Measurements from ENCODE around the gene NEB. TPM values are rescaled to one million over a fixed set of nuclear protein-coding genes. Genes with fewer than 3 reads are reported as not detected.
"Not testable (repeated sequence)": the region's sequence is repeated elsewhere in the genome, so short reads cannot be mapped to it uniquely, and the experiment has no call there.

The NEB gene
- total RNA-seq, 1 donor from 2014 or later, result 1.7 TPM

GRCh38 chr2:151610310-151610709, 124.0 kb downstream of the NEB start:
- no peak for ATAC-seq

GRCh38 chr2:151609705-151610104, 124.6 kb downstream of the NEB start:
- no peak for ATAC-seq

- not testable (repeated sequence) for ATAC-seq
Measured at GRCh38 chr2:151607459-151608424, 126.5 kb downstream of the NEB start.

- not testable (repeated sequence) for ATAC-seq
Measured at GRCh38 chr2:151603530-151603929, 130.7 kb downstream of the NEB start.

GRCh38 chr2:151602402-151602801, 131.9 kb downstream of the NEB start:
- ATAC-seq, result not testable (repeated sequence)

- ATAC-seq, result peak; percentile 47
Measured at GRCh38 chr2:151601803-151602202, 132.5 kb downstream of the NEB start.

- not testable (repeated sequence) for ATAC-seq
Measured at GRCh38 chr2:151596903-151597608, 137.2 kb downstream of the NEB start.

GRCh38 chr2:151591908-151592255, 142.4 kb downstream of the NEB start:
- not testable (repeated sequence) for ATAC-seq

GRCh38 chr2:151591250-151591907, 142.9 kb downstream of the NEB start:
- peak; percentile 62 for ATAC-seq

- ATAC-seq, result not testable (repeated sequence)
Measured at GRCh38 chr2:151581300-151581699, 153.0 kb downstream of the NEB start.

- peak; percentile 52 for ATAC-seq
Measured at GRCh38 chr2:151580697-151581096, 153.6 kb downstream of the NEB start.

- ATAC-seq, result no peak
Measured at GRCh38 chr2:151577116-151577515, 157.2 kb downstream of the NEB start.

- no peak for ATAC-seq
Measured at GRCh38 chr2:151576080-151576479, 158.2 kb downstream of the NEB start.

GRCh38 chr2:151575338-151575737, 158.9 kb downstream of the NEB start:
- no peak for ATAC-seq

GRCh38 chr2:151570191-151570590, 164.1 kb downstream of the NEB start:
- no peak for ATAC-seq

GRCh38 chr2:151569167-151569566, 165.1 kb downstream of the NEB start:
- ATAC-seq, result no peak

- no peak for ATAC-seq
Measured at GRCh38 chr2:151568501-151568900, 165.8 kb downstream of the NEB start.

- ATAC-seq, result no peak
Measured at GRCh38 chr2:151567006-151567405, 167.3 kb downstream of the NEB start.

- no peak for ATAC-seq
Measured at GRCh38 chr2:151562398-151562797, 171.9 kb downstream of the NEB start.

- ATAC-seq, result peak; percentile 26
Measured at GRCh38 chr2:151560289-151560688, 174.0 kb downstream of the NEB start.

- ATAC-seq, result not testable (repeated sequence)
Measured at GRCh38 chr2:151559431-151559830, 174.8 kb downstream of the NEB start.

- not testable (repeated sequence) for ATAC-seq
Measured at GRCh38 chr2:151557883-151558282, 176.4 kb downstream of the NEB start.

- no peak for ATAC-seq
Measured at GRCh38 chr2:151556121-151556520, 178.2 kb downstream of the NEB start.

Measured in esophagus mucosa (tissue), 1 donor.